VCaP (cell line): ENCODE results near the gene GRK7.

Experiments
- H3K27ac ChIP-seq: fragments of 450-650 bp; 2 replicates; pipeline ENCODE4 v1.5.1; 2017
- TF ChIP-seq, protein P1 (sequence below): fragments of 450-650 bp; conservative IDR thresholded peaks from 2 replicates; pipeline ENCODE4 v1.5.1; 2017; ENCODE audit warnings: mild to moderate bottlenecking, moderate library complexity

Gene GRK7

DNA sequence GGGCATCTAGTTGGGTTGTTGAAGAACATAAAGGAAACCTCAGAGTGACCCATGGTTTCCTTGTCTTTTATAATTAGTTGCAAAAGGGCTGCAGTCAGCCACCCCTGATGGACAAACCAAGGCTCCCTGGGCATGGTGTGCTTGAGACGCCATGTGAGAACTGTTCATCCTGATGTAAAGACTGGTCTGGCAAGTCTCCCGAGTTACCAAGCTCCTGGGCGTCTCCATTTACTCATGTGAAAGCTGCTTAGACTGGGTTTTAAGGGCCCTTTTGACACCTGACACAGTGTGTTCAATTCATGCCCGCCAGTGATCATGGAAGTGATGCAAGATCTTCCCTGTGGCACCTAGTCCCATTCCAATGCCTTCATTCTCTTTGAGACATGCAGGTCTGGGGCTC, 49.4 kb downstream of the GRK7 start:
- TF ChIP-seq, protein P1, sequence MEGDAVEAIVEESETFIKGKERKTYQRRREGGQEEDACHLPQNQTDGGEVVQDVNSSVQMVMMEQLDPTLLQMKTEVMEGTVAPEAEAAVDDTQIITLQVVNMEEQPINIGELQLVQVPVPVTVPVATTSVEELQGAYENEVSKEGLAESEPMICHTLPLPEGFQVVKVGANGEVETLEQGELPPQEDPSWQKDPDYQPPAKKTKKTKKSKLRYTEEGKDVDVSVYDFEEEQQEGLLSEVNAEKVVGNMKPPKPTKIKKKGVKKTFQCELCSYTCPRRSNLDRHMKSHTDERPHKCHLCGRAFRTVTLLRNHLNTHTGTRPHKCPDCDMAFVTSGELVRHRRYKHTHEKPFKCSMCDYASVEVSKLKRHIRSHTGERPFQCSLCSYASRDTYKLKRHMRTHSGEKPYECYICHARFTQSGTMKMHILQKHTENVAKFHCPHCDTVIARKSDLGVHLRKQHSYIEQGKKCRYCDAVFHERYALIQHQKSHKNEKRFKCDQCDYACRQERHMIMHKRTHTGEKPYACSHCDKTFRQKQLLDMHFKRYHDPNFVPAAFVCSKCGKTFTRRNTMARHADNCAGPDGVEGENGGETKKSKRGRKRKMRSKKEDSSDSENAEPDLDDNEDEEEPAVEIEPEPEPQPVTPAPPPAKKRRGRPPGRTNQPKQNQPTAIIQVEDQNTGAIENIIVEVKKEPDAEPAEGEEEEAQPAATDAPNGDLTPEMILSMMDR: no peak

More for the DNA sequence above, 49.4 kb downstream of the GRK7 start:
- H3K27ac ChIP-seq: no peak overlapping the region
